Measurements from ENCODE around the gene ARHGEF4.

Gene ARHGEF4

DNA sequence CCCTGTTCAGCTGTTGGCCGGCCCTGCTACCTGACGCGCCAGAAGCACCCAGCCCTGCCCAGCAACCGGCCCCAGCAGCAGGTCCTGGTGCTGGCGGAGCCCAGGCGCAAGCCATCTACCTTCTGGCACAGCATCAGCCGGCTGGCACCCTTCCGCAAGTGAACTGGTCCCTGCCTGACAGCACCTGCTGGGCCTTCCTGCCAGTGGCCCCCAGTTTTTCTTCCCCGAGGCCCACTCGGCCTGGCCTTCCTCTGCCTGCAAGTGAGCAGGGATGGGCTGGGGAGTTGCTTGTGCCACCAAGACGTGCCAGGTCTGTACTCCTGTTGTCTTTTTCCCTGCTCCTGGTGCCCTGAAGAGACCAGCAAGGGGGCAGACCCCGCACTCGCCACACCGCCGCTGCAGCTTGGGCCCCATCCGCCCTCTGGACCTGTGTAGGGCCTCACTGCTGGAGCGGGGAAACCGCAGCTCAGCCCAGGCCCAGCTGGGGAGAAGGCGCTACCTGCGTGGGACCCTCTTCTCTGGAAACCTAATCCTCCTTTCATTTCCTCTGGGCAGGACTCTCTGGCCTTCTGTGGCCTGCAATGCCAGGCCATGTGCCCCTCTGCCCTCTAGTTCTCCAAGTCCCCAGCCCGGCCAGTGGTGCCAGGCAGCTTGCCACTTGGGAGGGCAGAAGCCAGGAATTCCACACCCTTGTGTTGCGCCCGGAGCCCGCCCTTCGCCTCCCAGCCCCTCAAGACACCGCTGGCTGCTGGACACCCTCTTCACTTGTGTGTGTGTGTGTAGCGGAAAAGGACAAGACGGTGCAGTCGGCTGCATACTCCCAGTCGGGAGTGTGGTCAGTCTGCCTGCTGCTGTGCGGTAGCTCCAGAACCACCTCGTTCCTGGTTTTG lies 209.6 kb downstream of the ARHGEF4 start:
- Histone ChIP-seq H3K36me3 (peaks cover 43 to 60% (median 51%) of the 10 kb centered on the region in 3 donors), H3K9me3 (no peaks in the 10 kb centered on the region), H3K4me1 (peaks cover 0 to 3% (median 0%) of the 10 kb centered on the region in 4 donors), H3K27me3 (no peaks in the 10 kb centered on the region), H3K4me3 (no peak overlapping the region), H3K27ac (no peak overlapping the region)
- DNase-seq = no peak
- TF ChIP-seq, protein P1, sequence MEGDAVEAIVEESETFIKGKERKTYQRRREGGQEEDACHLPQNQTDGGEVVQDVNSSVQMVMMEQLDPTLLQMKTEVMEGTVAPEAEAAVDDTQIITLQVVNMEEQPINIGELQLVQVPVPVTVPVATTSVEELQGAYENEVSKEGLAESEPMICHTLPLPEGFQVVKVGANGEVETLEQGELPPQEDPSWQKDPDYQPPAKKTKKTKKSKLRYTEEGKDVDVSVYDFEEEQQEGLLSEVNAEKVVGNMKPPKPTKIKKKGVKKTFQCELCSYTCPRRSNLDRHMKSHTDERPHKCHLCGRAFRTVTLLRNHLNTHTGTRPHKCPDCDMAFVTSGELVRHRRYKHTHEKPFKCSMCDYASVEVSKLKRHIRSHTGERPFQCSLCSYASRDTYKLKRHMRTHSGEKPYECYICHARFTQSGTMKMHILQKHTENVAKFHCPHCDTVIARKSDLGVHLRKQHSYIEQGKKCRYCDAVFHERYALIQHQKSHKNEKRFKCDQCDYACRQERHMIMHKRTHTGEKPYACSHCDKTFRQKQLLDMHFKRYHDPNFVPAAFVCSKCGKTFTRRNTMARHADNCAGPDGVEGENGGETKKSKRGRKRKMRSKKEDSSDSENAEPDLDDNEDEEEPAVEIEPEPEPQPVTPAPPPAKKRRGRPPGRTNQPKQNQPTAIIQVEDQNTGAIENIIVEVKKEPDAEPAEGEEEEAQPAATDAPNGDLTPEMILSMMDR (IDR thresholded peaks at IDR 0.05) = no peak
- intact Hi-C loops (cut with DNase I; ENCODE audit: low total_unique reads) = no loop called here

GRCh38 chr2:131046918-131047652 lies 210.4 kb downstream of the ARHGEF4 start:
- Histone ChIP-seq H3K4me1 (peaks cover 0 to 3% (median 0%) of the 10 kb centered on the region in 4 donors), H3K27me3 (no peaks in the 10 kb centered on the region), H3K36me3 (peaks cover 51 to 65% (median 56%) of the 10 kb centered on the region in 3 donors), H3K9me3 (no peaks in the 10 kb centered on the region), H3K4me3 (no peak overlapping the region), H3K27ac (no peak overlapping the region)
- no peak for DNase-seq
- TF ChIP-seq, protein P1 (IDR thresholded peaks at IDR 0.05) = no peak
- intact Hi-C loops (cut with DNase I; ENCODE audit: low total_unique reads) = no loop called here

DNA sequence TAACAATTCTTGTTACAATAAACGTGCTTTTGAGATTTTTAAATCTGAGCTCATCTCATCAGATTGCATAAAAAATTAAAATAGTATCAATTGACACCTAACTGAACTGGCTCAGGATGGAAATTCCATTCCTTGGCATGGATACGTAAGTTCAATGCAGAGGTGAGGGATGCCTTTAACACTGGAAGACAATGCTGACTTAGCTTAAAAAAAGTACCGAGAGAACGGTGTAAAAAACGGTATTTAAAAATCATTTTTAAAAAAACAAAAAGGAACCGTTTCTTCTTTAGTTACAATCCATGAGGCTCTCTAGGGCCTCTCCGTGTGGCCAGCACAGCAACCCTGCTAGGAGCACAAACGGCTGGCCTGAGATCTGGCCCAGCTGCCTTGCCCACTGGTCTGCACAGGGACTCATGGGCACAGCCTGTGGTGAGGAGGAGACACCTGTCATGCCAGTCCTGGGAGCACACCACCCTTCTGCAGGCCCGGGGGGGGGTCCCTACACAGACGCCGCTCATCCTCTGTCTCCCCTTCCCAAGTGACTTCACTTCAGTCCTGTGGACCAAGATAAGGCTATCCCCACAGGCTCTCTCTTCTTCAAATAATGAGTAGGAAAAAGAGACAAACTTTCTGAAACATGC lies 211.3 kb downstream of the ARHGEF4 start:
- Histone ChIP-seq H3K36me3 (peaks cover 61 to 74% (median 66%) of the 10 kb centered on the region in 3 donors), H3K27me3 (no peaks in the 10 kb centered on the region), H3K4me1 (peaks cover 0 to 3% (median 0%) of the 10 kb centered on the region in 4 donors), H3K9me3 (no peaks in the 10 kb centered on the region), H3K4me3 (no peak overlapping the region), H3K27ac (no peak overlapping the region)
- DNase-seq = no peak
- TF ChIP-seq, protein P1 (IDR thresholded peaks at IDR 0.05) = no peak
- intact Hi-C loops (cut with DNase I; ENCODE audit: low total_unique reads) = no loop called here

- TF ChIP-seq, protein P1 (IDR thresholded peaks at IDR 0.05) = no peak
- Histone ChIP-seq H3K9me3 (no peaks in the 10 kb centered on the region), H3K36me3 (peaks cover 61 to 80% (median 72%) of the 10 kb centered on the region in 3 donors), H3K4me1 (peaks cover 0 to 3% (median 0%) of the 10 kb centered on the region in 4 donors), H3K4me3 (no peak overlapping the region), H3K27me3 (no peaks in the 10 kb centered on the region), H3K27ac (no peak overlapping the region)
- intact Hi-C loops (cut with DNase I; ENCODE audit: low total_unique reads) = no loop called here
- no peak for DNase-seq
These were observed 211.9 kb downstream of the ARHGEF4 start for GRCh38 chr2:131048641-131049040.

DNA sequence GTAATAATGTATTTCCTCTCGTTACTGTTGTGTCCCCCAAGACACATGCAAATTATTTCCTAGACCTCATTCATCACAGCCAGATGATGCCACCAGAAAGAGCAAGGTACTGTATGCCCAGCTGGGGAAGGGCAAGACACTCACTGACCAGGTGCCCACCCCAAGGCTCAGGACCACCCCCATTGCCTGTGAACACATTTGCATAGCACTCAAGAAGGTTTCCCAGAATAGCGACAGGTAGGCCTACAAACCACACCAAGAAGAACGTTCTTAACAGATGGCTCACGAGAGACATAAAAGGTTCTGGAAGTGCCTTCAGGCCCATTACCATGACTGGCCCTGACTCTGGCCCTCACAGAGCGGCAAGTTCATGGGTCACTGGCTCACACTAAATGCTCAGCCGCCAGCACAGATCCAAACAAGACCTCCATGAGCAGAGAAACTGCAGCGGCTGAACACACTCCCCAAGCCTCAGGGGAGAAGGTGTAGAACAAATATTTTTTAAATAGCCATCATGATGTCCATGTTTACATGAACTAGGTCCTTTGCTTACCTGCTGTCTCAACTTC lies 212.5 kb downstream of the ARHGEF4 start:
- DNase-seq = no peak
- H3K27me3 ChIP-seq = no peaks in the 10 kb centered on the region
- peaks cover 61 to 86% (median 75%) of the 10 kb centered on the region in 3 donors for H3K36me3 ChIP-seq
- H3K27ac ChIP-seq = no peak overlapping the region
- H3K4me3 ChIP-seq = no peak overlapping the region
- intact Hi-C loops (cut with DNase I; ENCODE audit: low total_unique reads) = no loop called here
- TF ChIP-seq, protein P1 (IDR thresholded peaks at IDR 0.05) = no peak
- peaks cover 0 to 3% (median 0%) of the 10 kb centered on the region in 4 donors for H3K4me1 ChIP-seq
- H3K9me3 ChIP-seq = no peaks in the 10 kb centered on the region
